HPDE6-E6E7 (cell line): Measurements from ENCODE around the gene TNS4.

Experiments
- DNase-seq: peaks from one replicate; pipeline ENCODE4 v3.0.0; 2011; ENCODE audit warnings: missing footprints; ENCODE audit errors: extremely low spot score

Gene TNS4

DNA sequence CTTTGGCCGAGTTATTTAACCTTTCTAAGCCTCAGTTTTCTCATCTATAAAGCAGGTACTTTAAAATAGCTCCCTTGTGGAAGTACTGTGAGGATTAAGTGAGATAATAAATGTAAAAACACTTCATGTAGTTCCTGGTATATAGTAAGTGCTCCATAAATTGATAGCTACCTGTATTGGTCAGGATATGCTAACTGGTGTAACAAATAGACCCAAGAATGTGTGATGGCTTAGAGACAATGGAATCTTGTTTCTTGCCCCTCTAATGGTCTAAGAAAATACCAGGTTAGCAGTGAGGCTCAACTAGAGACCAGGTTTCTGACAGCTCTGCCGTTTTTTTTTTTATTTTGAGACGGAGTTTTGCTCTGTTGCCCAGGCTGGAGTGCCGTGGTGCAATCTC is 34.0 kb upstream of the TNS4 start:
- no peak for DNase-seq

DNA sequence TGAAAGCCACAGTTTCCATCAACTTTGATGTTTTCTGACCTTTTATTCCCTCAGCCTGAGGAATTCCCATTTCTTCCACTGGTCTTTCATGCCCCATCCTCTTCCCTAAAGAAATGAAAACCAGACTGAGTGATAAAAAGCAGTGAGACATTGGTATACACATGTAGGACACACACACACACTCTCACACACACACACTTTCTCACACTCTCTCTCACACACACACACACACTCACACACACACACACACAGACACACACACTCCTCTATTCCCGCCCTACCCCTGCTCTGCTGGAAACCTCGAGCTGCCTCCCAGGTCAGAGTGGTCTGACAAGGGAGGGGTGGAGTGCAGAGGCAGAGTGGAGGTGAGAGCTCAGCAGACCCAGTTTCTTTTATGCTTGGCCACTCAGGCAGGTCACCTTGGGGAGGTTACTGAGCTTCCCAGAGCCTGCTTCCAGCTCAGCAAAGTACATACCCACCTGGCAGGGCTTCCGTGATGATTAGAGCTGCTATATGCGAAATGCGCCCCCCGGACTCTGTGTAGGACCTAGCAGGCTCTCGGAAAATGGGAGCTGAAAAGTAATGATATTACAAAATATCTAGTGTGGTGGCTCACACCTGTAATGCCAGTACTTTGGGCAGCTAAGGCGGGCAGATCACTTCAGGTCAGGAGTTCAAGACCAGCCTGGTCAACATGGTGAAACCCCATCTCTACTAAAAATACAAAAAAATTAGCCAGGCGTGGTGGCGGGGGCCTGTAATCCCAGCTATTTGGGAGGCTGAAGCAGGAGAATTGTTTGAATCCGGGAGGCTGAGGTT is 33.2 kb upstream of the TNS4 start:
- no peak for DNase-seq

DNA sequence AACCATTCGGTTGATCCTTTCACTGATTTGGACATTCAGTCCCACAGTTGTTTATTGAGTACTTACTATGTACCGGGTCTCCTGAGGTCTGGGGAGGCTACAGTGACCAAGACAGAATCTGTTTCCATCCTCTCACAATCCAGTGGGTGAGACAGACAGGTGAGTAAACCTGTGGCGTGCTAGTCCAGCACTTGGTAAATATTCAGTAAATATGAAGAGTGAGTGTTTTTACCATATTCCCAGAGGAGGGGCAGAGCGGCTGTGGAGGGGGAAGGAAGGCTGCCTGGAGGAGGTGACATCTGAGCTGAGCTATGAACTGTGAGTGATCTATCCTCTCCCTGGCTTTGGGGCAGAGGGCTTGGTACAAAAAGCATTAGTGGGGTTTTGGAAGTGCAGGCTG is 32.5 kb upstream of the TNS4 start:
- DNase-seq: no peak

DNA sequence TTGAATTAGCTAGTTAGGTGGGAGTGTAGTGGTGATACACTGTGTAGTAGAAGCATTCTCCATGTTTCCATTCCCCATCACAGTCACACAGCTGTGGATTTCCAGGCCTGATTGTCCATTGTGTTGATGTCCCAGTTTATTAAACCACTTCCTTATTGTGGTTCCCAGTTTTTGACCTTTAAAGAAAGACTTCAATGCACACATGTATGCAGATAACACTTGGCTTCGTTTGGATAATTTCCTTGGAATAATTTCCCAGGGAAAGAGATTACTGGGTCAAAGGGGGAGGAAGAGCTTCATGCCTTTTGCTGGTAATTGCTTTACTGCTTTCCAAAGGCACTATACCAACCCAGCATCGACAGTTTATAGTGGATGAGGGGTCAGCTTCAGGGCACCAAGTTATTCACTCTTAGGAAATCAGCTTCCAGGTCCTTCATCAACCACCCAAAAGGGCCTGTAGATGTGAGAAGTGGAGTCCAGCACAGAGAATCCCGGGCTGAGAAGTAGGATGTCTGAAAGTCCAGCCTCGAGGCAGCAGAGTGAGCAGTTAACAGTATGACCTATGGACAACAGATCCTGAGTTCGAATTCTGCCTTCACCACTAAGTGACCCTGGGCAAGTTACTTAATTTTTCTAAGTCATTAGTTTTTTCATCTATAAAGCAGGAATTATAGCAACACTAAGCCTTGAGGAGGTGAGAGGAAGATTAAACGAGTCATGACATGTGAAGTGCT is 31.3 kb upstream of the TNS4 start:
- DNase-seq: no peak

DNA sequence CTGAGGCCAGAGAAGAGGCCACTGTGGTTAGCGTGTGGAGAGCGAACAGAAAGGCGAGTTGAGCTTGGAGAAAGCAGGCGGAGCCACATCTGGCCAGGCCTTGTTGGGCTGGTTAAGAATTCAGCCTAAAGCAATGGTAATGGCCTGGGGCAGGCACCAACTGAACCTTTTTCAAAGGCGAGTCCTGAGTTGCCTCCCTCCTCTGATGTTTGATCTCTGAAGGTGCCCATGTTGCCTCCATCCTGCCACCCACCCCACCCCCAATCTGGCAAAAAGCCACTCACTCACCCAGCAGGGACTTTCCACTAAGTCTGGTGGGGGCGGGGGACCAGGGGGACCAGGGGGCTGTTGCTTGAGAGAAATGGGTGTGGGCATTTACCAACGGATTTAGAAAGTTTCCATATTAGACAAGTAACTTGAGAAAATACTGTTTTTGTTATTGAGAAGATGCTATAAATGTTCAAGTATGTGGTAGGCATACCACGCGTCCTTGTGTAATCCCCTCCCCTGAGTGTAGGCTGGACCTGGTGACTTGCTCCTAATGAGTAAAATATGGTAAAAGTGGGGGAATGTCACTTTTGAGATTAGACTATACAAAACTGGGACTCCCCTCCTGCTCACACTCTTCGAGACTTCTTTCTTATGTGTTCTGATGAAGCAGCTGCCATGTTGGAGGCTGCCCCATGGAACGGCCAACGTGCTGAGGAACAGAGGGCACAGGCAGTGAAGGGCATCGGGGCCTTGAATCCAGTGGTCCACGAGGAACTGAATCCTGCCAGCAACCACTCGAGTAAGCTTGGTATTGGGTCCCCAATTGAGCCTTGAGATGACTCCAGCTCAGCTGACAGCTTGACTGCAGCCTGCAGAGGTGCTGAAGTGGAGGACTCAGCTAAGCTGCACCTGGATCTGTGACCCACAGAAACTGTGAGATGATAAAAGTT is 29.9 kb upstream of the TNS4 start:
- no peak for DNase-seq

DNA sequence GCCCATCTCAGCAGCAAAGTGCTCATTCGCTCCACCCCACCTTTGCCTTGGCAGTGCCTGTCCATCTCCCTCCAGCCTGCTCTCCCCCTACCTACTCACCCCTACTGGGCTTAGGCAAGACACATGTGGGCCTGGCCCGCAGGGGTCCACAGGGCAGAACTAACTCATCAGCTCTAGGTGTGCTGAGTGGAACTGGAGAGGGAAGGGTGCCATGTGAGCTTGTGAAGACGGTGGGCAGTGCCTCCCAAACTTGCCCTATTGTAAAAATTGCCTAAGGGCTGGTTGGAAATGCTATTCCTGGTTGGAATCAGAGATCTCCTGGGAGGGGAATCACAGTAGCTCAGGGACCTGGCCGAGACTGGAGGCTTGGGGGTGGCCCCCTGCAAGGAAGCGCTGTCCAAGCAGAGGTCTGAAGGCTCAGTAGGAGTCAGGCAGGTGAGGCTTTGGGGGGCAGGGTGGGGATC is 29.1 kb upstream of the TNS4 start:
- DNase-seq: no peak

DNA sequence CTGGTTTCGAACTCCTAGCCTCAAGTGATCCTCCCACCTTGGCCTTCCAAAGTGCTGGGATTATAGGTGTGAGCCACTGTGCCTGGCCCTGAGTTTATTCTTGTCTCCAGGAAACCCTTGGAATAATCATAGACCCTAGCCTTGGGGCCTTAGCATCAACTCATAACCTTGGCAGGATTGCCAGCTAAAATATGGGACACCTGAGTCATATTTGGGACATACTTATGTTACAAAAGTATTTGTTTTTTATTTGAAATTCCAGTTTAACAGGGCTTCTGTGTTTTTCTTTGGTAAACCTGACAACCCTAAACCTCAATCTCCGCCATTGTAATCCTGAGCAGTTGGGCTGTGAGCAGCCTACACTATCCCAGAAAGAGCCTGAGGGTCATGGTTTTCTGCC is 28.6 kb upstream of the TNS4 start:
- DNase-seq: no peak

DNA sequence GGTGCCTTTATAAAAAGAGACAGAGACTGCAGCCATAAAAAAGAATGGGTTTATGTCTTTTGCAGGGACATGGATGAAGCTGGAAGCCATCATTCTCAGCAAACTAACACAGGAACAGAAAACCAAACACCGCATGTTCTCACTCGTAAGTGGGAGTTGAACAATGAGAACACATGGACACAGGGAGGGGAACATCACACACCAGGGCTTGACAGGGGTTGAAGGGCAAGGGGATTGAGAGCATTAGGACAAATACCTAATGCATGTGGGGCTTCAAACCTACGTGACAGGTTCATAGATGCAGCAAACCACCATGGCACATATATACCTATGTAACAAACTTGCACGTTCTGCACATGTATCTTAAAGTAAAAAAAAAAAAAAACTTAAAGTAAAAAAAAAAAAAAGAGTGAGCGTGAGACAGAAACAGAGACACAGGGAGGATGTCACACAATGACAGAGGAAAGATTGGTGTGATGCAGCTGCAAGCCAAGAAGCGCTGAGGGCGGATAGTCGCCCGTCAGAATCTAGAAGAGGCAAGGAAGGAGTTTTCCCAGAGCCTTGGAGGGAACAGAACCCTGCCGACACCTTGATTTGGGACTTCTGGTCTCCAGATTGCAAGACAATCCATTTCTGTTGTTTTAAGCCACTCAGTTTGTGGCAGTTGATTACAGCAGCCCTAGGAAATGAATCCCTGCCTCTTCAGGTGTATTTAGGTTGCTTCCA is 27.4 kb upstream of the TNS4 start:
- DNase-seq: no peak

DNA sequence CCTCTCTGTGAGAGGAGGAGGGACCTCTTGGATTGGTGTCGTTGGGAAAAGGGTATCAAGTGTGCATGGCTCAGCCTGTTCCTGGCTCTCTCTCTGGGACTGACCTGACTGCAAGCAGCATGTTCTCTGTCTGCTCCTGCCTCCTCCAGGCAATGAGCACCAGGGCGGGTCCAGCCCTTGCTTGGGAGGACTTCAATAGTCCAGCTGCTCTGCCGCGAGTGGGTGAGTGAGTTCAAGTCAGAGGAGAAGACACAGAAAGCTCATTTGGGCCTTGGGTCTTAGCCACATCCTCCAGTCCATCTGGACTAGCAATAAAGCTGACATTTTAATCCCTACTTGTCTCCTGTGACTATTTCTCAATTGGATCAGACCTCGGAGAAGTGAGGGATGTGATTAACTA is 25.2 kb upstream of the TNS4 start:
- DNase-seq: no peak

DNA sequence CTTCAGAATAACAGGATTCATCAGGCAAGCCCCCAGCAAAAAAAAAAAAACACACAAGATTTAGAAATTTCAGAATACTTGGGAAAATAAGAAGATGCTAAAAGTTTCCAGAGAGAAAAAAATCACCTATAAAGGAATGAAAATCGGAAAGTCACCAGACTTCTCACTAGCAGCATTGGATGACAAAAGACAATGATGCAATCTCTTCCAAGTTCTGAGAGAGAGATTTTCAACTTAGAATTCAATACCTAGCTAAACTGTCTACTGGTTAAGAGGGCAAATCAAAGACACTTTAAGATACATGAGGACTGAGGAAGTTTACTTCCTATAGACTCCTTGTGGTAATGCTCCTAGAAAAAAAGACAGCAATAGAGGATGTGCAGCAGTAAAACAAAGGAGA is 23.9 kb upstream of the TNS4 start:
- no peak for DNase-seq

DNA sequence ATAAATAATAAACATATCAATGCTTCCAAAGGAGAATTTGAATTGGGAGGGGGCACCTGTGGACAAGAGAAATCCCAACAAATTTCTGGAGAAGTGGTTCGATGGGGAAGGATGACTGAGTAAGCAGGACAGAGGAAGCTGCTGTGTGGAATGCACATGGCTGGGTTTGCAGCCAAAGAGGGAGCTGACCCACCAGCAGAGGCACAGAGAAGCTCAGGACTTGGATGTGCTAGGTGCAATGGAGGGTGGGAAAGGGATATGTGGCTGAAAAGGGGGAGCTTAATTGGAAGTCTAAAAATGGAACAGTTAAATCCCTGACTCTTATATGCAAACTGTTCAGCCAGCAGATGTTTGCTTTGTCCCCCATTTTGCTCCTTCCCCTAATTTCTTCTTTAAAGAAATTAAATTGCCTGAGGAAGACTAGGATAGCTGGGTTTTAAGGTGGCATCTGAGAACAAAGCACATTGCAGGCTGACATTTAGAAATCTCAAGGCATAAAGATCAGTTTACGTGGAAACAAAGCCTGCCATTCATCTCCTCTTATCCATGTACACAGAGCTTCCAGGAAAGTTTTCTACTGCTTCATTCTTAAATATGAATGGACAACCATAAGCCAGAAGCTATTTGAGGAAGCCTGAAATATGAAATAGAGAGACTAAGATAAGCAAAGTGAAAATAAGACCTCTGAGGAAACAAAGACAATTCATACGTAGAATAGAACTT is 23.0 kb upstream of the TNS4 start:
- no peak for DNase-seq

DNA sequence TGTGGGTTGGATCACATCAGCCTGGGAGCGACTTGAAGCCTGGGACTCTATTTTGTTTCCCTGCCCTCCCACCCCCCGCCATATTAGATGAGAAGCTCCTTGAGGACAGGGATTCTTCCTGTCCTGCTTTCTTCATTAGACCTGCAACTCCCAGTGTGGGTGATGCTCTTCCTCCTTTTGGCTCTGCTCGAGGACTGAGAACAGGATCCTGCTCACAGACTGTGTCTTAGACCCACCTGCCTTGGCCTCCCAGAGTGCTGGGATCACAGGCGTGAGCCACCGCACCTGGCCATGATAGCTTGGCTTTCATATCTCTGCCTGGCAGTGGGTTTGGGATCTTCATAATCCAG is 21.5 kb upstream of the TNS4 start:
- DNase-seq: no peak

DNA sequence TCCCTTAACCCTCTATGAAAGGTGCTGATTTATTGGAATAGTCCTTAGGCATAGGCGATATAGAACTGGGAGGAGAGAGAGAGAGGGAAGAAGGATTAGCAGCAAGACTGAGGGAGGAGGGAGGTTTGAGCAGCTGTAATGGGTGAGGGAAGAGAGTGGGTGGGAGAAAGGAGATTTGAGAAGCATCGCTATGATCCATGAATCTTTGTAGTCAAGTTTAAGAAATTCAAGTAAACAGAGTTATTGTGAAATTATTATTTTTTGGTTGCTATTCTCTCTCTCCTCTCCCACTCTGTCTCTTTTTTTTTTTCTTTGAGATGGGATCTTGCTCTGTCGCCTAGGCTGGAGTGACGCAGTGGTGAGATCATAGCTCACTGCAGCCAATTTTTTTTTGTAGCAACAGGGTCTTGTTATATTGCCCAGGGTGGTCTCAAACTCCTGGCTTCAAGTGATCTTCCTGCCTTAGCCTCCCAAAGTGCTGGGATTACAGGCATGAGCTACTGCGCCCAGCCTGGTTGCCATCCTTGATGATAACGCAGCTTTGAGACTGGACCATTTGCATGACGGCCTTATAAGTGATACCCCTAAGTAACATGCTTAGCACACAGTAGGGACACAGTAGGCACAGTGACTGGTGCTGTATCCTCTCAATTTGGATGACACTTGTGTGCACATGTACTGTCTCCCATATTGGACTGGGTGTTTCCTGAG is 21.0 kb upstream of the TNS4 start:
- no peak for DNase-seq

DNA sequence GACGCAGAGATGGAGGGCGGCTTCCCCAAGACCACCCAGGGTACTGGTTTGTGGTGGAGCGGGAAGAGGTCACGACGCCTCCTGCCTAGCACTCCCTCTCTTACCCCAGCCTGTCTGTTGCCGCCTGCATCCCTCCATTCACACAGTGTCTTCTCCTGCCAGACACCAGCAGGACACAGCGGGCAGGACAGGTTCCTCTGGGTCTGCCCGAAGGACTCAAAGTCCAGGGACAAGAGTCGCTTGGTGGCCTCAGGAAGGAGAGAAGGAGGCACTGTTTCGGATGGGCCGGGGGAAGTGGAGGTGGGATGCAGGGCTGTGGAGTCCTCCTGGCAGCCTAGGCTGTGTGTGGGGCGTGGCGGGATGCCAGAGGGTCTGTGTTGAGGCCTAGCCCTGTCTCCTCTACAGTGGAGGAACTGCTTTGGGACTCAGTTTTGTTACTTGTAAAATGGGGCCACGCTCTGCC is 19.6 kb upstream of the TNS4 start:
- DNase-seq: no peak

DNA sequence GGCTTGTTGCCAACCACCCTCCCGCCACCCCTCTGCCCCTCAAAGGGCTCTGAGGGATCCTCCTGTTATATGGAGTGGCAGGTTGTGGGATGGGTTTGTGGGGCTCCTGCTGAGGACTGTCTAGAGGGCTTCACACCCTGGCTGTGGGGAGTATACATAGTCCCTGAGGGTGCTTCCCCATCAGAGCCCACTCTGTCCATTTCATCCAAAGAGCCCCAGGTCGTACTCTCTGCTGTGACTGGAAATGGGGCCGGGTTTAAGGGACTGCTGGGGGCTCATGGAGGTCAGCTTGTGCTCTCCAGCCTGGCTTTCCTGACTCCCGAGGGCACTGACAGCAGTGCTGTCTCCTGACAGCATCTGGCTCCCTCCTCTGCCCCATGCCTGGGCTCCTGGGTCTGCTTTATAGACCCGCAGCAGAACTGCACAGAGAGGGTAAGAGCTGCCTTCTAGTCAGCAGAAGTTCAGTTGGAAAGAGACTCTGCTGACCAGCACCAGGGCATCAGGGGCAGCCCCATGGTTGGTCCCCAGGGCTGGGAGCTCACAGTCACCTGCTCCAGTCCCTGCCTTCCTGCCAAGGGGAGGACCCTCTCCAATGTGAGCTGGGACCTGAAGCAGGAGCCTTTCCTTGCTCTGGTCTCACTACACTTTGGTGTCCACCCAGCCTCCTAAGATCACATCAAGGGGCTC is 17.8 kb upstream of the TNS4 start:
- DNase-seq: no peak

DNA sequence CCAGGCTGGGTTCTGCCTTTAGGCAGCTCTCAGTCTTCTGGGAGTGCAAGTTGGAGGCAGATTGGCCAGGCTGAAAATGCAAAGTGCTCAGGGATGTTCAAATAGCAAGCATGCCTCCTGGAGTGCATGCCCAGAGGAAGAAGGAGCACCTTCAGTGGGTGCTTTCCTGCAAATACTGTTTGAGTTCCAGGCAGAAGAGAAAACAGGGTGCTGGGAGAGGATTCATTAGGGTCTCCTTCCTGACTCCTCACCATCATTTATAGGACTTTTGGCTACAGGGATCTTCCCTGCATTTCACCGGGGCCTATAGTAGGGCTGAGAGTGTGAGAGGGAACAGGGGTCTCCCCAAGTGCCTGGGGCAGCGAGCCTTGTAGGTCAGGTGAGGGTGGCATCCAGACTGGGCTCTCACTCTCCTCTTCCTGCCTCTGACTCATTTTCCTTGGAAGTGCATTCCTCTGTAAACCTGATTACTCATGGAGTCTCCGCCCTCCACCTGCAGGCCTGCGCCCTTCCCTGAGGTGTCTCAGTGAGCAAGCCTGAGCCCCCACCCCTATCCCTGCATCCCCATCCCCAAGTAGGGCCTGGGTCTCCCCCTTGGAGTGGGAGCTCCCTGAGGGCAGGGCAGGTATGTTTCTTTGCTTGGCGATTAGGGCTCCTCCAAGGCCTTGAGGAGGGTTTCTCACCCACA is 17.1 kb upstream of the TNS4 start:
- peak; percentile 80 for DNase-seq

DNA sequence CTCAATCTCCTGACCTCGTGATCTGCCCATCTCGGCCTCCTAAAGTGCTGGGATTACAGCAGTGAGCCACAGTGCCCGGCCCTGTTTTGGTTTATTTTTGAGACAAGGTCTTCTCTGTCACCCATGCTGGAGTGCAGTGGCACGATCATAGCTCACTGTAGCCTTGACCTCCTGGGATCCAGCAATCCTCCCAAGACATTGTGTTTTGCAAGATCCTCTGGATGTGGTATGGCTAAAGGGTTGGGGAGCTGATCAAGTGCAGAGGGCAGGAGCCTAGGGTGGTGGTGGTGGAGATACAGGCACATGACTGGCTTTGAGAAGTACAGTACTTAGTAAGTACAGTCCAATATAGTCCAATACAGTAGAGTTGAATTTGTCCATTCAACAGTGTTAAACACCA is 16.6 kb upstream of the TNS4 start:
- no peak for DNase-seq

DNA sequence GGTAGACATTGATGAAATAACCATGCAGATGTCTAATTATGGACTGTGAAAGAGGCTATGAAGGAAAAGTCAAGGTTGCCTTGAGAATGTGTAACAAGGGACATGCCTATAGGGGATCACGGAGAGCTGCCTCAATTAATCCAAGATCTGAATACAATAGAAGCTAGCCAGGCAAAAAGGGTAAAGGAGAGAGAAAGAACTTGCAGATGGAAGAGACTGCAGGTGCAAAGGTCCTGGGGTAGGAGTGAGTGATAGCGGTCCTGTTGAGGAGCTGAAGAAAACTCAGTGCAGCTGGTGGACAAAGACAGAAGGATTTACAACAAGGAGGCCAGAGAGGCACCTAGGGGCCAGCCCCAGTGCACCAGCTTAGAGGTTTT is 15.9 kb upstream of the TNS4 start:
- DNase-seq: no peak
